ENCODE data around the gene HSD11B2.

Gene HSD11B2

DNA sequence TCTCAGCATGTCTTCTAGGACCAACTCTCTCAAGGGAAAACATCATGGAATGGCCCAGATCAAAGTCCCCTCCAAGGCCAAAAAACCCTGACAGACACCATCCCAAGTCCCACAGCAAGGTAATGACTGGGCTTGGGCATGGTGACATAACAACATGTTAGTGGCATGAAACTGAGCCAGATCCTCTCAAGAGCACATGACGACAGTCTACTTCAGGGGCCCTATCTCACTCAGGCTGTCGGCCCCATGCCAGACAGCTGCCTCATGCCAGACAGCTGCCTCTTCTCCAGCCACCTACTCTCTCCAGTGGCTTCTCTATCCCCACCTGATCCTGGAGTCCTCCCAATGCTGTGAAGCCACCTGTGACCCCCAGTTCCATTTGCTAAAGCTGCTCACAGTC is 18.4 kb downstream of the HSD11B2 start:
- no peak overlapping the region for H2AFZ ChIP-seq (ENCODE audit: low read depth, low read length)
- WGBS: 94% methylated on average over 2 of the region's 2 CpGs
- no peak overlapping the region for H3K9ac ChIP-seq (ENCODE audit: low read length)
- H3K27me3 ChIP-seq (ENCODE audit: control insufficient read depth in 1 of 2, insufficient read depth in 1 of 2, low read length in 2 of 2): no peaks in the 10 kb centered on the region
- no peak overlapping the region for H2BK15ac ChIP-seq (ENCODE audit: low read depth, poor library complexity, severe bottlenecking)
- H3K79me1 ChIP-seq (replicated peaks; ENCODE audit: low read length, poor library complexity, severe bottlenecking): peaks cover 68% of the 10 kb centered on the region
- H3K9me3 ChIP-seq (ENCODE audit: control insufficient read depth, low read length): no peaks in the 10 kb centered on the region
- H3K4me2 ChIP-seq (ENCODE audit: low read length, poor library complexity, severe bottlenecking): no peak overlapping the region
- H3K14ac ChIP-seq (ENCODE audit: low read length in 2 of 2): no peak overlapping the region
- no peak overlapping the region for H3K23ac ChIP-seq (ENCODE audit: low read length in 2 of 2)
- no peak for DNase-seq
- H2BK12ac ChIP-seq (ENCODE audit: low read length in 2 of 2): no peak overlapping the region
- H3K4ac ChIP-seq (ENCODE audit: low read depth in 1 of 2, low read length in 2 of 2): no peak overlapping the region
- H4K91ac ChIP-seq (ENCODE audit: low read length): no peak overlapping the region
- H4K8ac ChIP-seq (ENCODE audit: low read length): no peak overlapping the region
- no peak overlapping the region for H2AK5ac ChIP-seq (ENCODE audit: low read length, severe bottlenecking)
- no peak overlapping the region for H3K4me3 ChIP-seq (ENCODE audit: insufficient read depth in 1 of 2, low read depth in 1 of 2, low read length in 2 of 2)
- no peak overlapping the region for H2BK120ac ChIP-seq (ENCODE audit: low read depth, low read length)
- no peak overlapping the region for H3K27ac ChIP-seq (ENCODE audit: low read length, poor library complexity, severe bottlenecking)
- H3K18ac ChIP-seq (ENCODE audit: low read depth in 1 of 2, low read length in 2 of 2): no peak overlapping the region
- H3K36me3 ChIP-seq (ENCODE audit: control insufficient read depth in 1 of 2, insufficient read depth in 2 of 2, low read depth in 1 of 2, low read length in 2 of 2): peaks cover 68 to 85% of the 10 kb centered on the region in 2 experiments
- H3K4me1 ChIP-seq (ENCODE audit: control insufficient read depth, insufficient read depth, low read depth, low read length): peaks cover 34% of the 10 kb centered on the region
- no peak overlapping the region for H2BK5ac ChIP-seq (ENCODE audit: low read depth, low read length, poor library complexity, severe bottlenecking)

- 97% methylated on average over 3 of the region's 3 CpGs for WGBS
- peaks cover 69% of the 10 kb centered on the region for H3K79me1 ChIP-seq (replicated peaks; ENCODE audit: low read length, poor library complexity, severe bottlenecking)
- H3K27ac ChIP-seq (ENCODE audit: low read length, poor library complexity, severe bottlenecking): no peak overlapping the region
- H3K4ac ChIP-seq (ENCODE audit: low read depth in 1 of 2, low read length in 2 of 2): no peak overlapping the region
- H2BK120ac ChIP-seq (ENCODE audit: low read depth, low read length): no peak overlapping the region
- no peak overlapping the region for H3K23ac ChIP-seq (ENCODE audit: low read length in 2 of 2)
- no peak for DNase-seq
- no peak overlapping the region for H3K18ac ChIP-seq (ENCODE audit: low read depth in 1 of 2, low read length in 2 of 2)
- no peak overlapping the region for H2AK5ac ChIP-seq (ENCODE audit: low read length, severe bottlenecking)
- H3K14ac ChIP-seq (ENCODE audit: low read length in 2 of 2): no peak overlapping the region
- H4K8ac ChIP-seq (ENCODE audit: low read length): no peak overlapping the region
- no peak overlapping the region for H2BK12ac ChIP-seq (ENCODE audit: low read length in 2 of 2)
- H3K9me3 ChIP-seq (ENCODE audit: control insufficient read depth, low read length): no peaks in the 10 kb centered on the region
- no peak overlapping the region for H3K4me2 ChIP-seq (ENCODE audit: low read length, poor library complexity, severe bottlenecking)
- H4K91ac ChIP-seq (ENCODE audit: low read length): no peak overlapping the region
- H3K36me3 ChIP-seq (ENCODE audit: control insufficient read depth in 1 of 2, insufficient read depth in 2 of 2, low read depth in 1 of 2, low read length in 2 of 2): peaks cover 67 to 81% of the 10 kb centered on the region in 2 experiments
- H2BK15ac ChIP-seq (ENCODE audit: low read depth, poor library complexity, severe bottlenecking): no peak overlapping the region
- no peak overlapping the region for H3K9ac ChIP-seq (ENCODE audit: low read length)
- H3K4me1 ChIP-seq (ENCODE audit: control insufficient read depth, insufficient read depth, low read depth, low read length): peaks cover 30% of the 10 kb centered on the region
- H3K27me3 ChIP-seq (ENCODE audit: control insufficient read depth in 1 of 2, insufficient read depth in 1 of 2, low read length in 2 of 2): no peaks in the 10 kb centered on the region
- no peak overlapping the region for H2BK5ac ChIP-seq (ENCODE audit: low read depth, low read length, poor library complexity, severe bottlenecking)
- no peak overlapping the region for H2AFZ ChIP-seq (ENCODE audit: low read depth, low read length)
- no peak overlapping the region for H3K4me3 ChIP-seq (ENCODE audit: insufficient read depth in 1 of 2, low read depth in 1 of 2, low read length in 2 of 2)
Measured at GRCh38 chr16:67449739-67450138, 18.8 kb downstream of the HSD11B2 start.

- Histone ChIP-seq H4K8ac (ENCODE audit: low read length) (no peak overlapping the region), H3K27me3 (ENCODE audit: control insufficient read depth in 1 of 2, insufficient read depth in 1 of 2, low read length in 2 of 2) (no peaks in the 10 kb centered on the region), H3K14ac (ENCODE audit: low read length in 2 of 2) (no peak overlapping the region), H2AK5ac (ENCODE audit: low read length, severe bottlenecking) (no peak overlapping the region), H3K18ac (ENCODE audit: low read depth in 1 of 2, low read length in 2 of 2) (no peak overlapping the region), H3K4me3 (ENCODE audit: insufficient read depth in 1 of 2, low read depth in 1 of 2, low read length in 2 of 2) (no peak overlapping the region), H2BK120ac (ENCODE audit: low read depth, low read length) (no peak overlapping the region), H3K36me3 (ENCODE audit: control insufficient read depth in 1 of 2, insufficient read depth in 2 of 2, low read depth in 1 of 2, low read length in 2 of 2) (peaks cover 61 to 77% of the 10 kb centered on the region in 2 experiments), H2BK12ac (ENCODE audit: low read length in 2 of 2) (no peak overlapping the region), H3K4me1 (ENCODE audit: control insufficient read depth, insufficient read depth, low read depth, low read length) (peaks cover 16% of the 10 kb centered on the region), H3K23ac (ENCODE audit: low read length in 2 of 2) (no peak overlapping the region), H3K4ac (ENCODE audit: low read depth in 1 of 2, low read length in 2 of 2) (no peak overlapping the region), H2AFZ (ENCODE audit: low read depth, low read length) (no peak overlapping the region), H4K91ac (ENCODE audit: low read length) (no peak overlapping the region), H3K79me1 (replicated peaks; ENCODE audit: low read length, poor library complexity, severe bottlenecking) (peaks cover 67% of the 10 kb centered on the region), H2BK15ac (ENCODE audit: low read depth, poor library complexity, severe bottlenecking) (no peak overlapping the region), H3K27ac (ENCODE audit: low read length, poor library complexity, severe bottlenecking) (no peak overlapping the region), H3K9me3 (ENCODE audit: control insufficient read depth, low read length) (no peaks in the 10 kb centered on the region), H2BK5ac (ENCODE audit: low read depth, low read length, poor library complexity, severe bottlenecking) (no peak overlapping the region), H3K4me2 (ENCODE audit: low read length, poor library complexity, severe bottlenecking) (no peak overlapping the region), H3K9ac (ENCODE audit: low read length) (no peak overlapping the region)
- WGBS: 97% methylated on average over 12 of the region's 12 CpGs
- DNase-seq: no peak
Measured at GRCh38 chr16:67451061-67451703, 20.3 kb downstream of the HSD11B2 start.

DNA sequence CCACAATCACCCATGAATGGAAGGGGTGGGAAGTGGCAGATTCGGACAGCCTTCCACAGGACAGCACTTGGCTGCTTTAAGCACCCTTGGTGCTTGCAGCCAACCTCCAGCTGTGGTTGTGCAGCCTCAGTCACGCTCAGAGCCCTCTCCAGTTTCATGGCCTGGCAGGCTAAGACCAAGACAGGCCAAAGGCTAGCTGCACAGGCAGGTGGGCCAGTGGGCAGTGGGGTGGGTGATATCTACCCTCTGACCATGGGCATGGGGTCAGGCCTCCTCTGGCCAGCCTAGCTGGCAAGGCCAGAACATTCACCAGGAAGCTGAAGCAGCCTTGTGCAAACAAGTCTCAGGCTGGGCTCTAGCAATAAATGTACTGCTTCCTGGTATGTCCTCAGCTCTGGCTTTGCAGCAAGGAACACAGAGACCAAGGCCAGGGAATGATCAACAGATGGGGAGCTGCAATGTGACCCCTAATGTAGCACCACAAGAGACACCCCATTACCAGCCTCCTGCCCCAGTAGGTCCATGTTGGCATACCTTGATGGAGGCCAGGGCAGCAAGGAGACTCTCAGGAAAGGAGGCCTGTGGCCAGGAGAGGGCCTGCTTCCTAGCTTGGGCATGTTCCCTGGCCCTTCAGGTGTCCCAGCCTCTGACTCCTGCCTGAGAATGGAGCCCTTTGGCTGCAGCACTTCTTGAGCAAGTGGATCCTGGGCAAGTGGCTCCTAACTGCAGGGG is 20.9 kb downstream of the HSD11B2 start:
- Histone ChIP-seq H3K36me3 (ENCODE audit: control insufficient read depth in 1 of 2, insufficient read depth in 2 of 2, low read depth in 1 of 2, low read length in 2 of 2) (peaks cover 61 to 72% of the 10 kb centered on the region in 2 experiments), H3K4me2 (ENCODE audit: low read length, poor library complexity, severe bottlenecking) (no peak overlapping the region), H3K18ac (ENCODE audit: low read depth in 1 of 2, low read length in 2 of 2) (no peak overlapping the region), H4K91ac (ENCODE audit: low read length) (no peak overlapping the region), H2BK5ac (ENCODE audit: low read depth, low read length, poor library complexity, severe bottlenecking) (no peak overlapping the region), H3K4ac (ENCODE audit: low read depth in 1 of 2, low read length in 2 of 2) (no peak overlapping the region), H3K27ac (ENCODE audit: low read length, poor library complexity, severe bottlenecking) (no peak overlapping the region), H3K27me3 (ENCODE audit: control insufficient read depth in 1 of 2, insufficient read depth in 1 of 2, low read length in 2 of 2) (no peaks in the 10 kb centered on the region), H3K9me3 (ENCODE audit: control insufficient read depth, low read length) (no peaks in the 10 kb centered on the region), H4K8ac (ENCODE audit: low read length) (no peak overlapping the region), H3K4me3 (ENCODE audit: insufficient read depth in 1 of 2, low read depth in 1 of 2, low read length in 2 of 2) (no peak overlapping the region), H2BK15ac (ENCODE audit: low read depth, poor library complexity, severe bottlenecking) (no peak overlapping the region), H3K4me1 (ENCODE audit: control insufficient read depth, insufficient read depth, low read depth, low read length) (peaks cover 12% of the 10 kb centered on the region), H2BK12ac (ENCODE audit: low read length in 2 of 2) (no peak overlapping the region), H3K23ac (ENCODE audit: low read length in 2 of 2) (no peak overlapping the region), H2AFZ (ENCODE audit: low read depth, low read length) (no peak overlapping the region), H3K79me1 (replicated peaks; ENCODE audit: low read length, poor library complexity, severe bottlenecking) (peaks cover 61% of the 10 kb centered on the region), H2AK5ac (ENCODE audit: low read length, severe bottlenecking) (no peak overlapping the region), H3K14ac (ENCODE audit: low read length in 2 of 2) (no peak overlapping the region), H3K9ac (ENCODE audit: low read length) (no peak overlapping the region), H2BK120ac (ENCODE audit: low read depth, low read length) (no peak overlapping the region)
- no peak for DNase-seq
- 93% methylated on average over 2 of the region's 2 CpGs for WGBS

Data from mesenchymal stem cell (in vitro differentiated cells and primary cell).